22Rv1 (cell line): Measurements from ENCODE around the gene SP1.
"Not testable (repeated sequence)": the region's sequence is repeated elsewhere in the genome, so short reads cannot be mapped to it uniquely, and the experiment has no call there.

Experiments used
- H3K27ac ChIP-seq: fragments of 450-650 bp; 2 replicates; pipeline ENCODE4 v1.5.1; 2017
- ZFX ChIP-seq: fragments of 450-650 bp; IDR thresholded peaks from 2 replicates; pipeline ENCODE4 v1.6.1; 2017; ENCODE audit warnings: antibody characterized with exemption, borderline replicate concordance
- TF ChIP-seq, protein P1 (sequence below): fragments of 450-650 bp; IDR thresholded peaks from 2 replicates; pipeline ENCODE4 v1.5.1; 2017; ENCODE audit warnings: mild to moderate bottlenecking

SP1 gene

DNA sequence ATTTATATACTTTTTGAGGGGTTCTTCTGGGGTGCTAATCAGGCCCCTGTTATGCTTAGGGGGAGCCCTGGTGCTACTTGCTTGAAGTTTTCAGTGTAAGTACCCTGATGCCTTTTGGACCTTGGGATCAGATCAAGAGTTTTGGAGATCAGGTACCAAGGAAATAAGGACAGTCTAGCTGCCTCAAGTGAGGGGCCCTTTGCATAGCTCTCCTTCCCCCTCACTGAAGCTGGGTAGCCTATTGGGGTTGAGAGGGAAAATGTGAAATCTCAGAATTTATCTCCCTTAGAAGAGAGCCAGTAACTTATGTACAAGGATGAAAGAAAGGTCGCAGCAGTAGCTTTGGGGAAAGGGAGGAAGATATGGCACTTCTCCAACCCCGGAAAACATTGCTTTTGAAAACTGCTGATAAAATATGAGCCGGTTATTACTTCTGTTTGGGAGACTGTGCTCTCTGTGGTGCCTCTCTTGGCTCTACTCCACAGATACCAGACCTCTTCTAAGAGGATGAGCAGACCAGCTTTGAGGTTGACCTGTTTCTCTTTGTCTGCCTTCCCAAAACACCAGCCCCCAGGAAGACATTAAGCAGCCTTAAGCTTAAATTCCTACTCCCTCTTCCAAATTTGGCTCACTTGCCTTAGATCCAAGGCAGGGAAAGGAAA, 34.9 kb downstream of the SP1 start:
- TF ChIP-seq, protein P1, sequence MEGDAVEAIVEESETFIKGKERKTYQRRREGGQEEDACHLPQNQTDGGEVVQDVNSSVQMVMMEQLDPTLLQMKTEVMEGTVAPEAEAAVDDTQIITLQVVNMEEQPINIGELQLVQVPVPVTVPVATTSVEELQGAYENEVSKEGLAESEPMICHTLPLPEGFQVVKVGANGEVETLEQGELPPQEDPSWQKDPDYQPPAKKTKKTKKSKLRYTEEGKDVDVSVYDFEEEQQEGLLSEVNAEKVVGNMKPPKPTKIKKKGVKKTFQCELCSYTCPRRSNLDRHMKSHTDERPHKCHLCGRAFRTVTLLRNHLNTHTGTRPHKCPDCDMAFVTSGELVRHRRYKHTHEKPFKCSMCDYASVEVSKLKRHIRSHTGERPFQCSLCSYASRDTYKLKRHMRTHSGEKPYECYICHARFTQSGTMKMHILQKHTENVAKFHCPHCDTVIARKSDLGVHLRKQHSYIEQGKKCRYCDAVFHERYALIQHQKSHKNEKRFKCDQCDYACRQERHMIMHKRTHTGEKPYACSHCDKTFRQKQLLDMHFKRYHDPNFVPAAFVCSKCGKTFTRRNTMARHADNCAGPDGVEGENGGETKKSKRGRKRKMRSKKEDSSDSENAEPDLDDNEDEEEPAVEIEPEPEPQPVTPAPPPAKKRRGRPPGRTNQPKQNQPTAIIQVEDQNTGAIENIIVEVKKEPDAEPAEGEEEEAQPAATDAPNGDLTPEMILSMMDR = no peak
- no peak for TF ChIP-seq ZFX
- peak overlapping the region; percentile 42 for H3K27ac ChIP-seq

DNA sequence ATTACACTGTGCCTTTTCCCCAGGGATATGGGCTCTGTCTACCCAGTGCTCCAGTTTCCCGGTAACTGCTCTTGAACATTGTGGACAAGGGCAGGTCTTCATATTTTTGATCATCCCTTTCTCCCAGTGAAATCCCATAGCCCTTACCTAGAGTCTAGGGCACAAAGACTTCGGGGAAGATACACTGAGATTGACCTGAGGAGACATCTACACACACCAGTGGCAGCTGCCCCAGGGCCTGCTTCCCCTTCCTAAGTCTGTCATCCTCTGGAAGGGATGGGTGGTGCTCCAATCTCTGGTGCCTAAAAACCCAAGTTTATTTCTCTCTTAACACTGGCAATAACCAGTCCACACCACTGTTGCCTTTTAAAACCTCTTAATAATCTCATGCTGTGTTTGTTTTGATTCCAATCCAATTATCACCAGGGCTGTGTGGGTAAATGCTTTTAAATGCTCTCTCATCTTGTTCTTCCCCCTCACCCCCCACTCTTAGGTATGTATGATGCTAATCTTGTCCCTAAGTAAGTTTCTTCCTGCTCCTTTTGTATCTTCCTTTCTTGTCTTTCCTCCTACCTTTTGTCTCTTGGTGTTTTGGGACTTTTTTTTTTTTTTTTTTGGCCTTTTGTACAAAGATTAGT, 35.9 kb downstream of the SP1 start:
- peak overlapping the region; percentile 42 for H3K27ac ChIP-seq

DNA sequence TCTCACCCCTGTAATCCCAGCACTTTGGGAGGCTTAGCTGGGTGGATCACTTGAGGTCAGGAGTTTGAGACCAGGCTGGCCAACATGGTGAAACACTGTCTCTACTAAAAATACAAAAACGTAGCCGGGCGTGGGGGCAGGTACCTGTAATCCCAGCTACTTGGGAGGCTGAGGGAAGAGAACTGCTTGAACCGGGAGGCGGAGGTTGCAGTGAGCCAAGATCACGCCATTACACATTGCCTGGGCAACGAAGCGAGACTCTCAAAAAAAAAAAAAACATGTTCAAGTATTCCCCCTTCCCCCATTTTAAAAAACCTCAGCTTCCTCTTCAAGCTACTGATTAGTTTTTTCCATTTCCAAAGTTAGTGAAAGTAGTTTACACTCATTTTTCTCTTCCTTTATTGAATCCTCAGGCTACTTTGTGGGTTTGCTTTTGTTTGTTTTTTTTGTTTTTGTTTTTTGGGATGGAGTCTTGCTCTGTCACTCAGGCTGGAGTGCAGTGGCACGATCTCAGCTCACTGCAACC, 37.4 kb downstream of the SP1 start:
- peak overlapping the region; percentile 42; the same call in 1 of the 2 replicates for H3K27ac ChIP-seq

DNA sequence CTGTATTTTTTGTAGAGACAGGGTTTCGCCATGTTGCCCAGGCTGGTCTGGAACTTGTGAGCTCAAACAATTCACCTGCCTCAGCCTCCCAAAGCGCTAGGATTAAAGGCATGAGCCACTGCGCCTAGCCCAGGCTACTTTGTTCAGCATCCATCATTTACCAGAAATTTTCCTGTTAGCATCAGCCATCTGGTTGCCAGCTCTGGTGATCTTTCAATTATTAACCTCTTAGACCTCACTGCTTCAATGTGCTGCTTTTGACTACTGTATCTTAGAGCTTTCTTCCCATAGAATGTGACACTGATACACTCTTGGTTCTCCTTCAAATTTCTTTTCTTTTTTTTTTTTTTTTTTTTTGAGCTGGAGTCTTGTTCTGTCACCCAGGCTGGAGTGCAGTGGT, 38.2 kb downstream of the SP1 start:
- TF ChIP-seq, protein P1 = no peak
- no peak for TF ChIP-seq ZFX
- no peak overlapping the region for H3K27ac ChIP-seq

DNA sequence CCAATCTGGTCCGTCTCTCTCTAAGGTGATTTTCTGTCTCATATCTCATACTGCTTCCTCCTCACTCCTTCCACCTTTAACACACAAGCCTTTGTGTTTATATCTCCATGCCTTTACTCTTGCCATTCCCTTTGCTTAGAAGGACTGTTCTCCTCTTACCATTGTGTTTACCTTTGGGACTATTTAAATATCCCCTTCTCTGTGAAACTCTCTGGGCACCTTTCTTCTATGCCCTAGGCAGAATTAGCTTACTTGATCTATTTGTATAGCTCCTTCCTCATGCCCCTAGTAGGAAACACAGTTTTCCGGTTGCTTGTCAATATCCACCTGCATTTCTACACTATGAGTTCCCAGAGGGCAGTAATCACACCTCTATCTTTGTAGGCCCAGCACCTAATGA, 39.8 kb downstream of the SP1 start:
- TF ChIP-seq, protein P1 = no peak
- TF ChIP-seq ZFX = no peak
- peak overlapping the region; percentile 82 for H3K27ac ChIP-seq

DNA sequence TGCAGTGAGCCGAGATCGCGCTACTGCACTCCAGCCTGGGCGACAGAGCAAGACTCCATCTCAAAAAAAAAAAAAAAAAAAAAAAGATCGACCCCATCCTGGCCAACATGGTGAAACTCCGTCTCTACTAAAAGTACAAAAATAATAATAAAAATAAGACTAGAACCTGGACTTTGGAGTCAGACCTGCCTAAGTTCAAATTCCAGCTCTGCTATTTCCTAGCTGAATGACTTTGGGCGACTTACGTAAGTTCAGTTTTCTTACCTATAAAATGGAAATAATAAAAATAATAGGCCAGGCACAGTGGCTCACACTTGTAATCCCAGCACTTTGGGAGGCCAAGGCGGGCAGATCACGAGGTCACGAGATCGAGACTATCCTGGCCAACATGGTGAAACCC, 42.3 kb downstream of the SP1 start:
- not testable (repeated sequence) for H3K27ac ChIP-seq

DNA sequence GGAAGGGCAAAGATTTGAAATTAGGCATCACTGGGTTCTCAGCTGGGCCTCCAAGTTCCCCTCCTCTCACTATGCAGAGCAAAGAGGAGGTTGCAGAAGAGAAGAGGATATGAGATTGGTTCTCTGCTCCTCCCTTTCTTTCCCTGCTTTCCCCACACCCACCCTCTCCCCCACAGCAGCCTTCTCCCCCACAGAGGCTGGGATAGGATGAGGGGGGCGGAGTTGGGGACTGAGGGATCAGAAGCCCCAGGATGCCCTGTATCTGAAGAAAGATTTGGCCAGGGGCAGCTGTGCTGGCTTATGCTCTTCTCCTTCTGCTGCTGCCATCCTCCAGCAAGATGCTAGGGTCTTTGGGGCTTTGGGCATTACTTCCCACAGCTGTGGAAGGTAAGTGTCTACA, 43.6 kb downstream of the SP1 start, which contains the start of gene AMHR2:
Gene AMHR2 (plus strand): TSS at position 259 of the 400 bp plus-strand sequence. CDS start 80 bp downstream, at position 339.
- no peak for TF ChIP-seq ZFX
- TF ChIP-seq, protein P1 = no peak
- H3K27ac ChIP-seq = no peak within 1 kb of the TSS

DNA sequence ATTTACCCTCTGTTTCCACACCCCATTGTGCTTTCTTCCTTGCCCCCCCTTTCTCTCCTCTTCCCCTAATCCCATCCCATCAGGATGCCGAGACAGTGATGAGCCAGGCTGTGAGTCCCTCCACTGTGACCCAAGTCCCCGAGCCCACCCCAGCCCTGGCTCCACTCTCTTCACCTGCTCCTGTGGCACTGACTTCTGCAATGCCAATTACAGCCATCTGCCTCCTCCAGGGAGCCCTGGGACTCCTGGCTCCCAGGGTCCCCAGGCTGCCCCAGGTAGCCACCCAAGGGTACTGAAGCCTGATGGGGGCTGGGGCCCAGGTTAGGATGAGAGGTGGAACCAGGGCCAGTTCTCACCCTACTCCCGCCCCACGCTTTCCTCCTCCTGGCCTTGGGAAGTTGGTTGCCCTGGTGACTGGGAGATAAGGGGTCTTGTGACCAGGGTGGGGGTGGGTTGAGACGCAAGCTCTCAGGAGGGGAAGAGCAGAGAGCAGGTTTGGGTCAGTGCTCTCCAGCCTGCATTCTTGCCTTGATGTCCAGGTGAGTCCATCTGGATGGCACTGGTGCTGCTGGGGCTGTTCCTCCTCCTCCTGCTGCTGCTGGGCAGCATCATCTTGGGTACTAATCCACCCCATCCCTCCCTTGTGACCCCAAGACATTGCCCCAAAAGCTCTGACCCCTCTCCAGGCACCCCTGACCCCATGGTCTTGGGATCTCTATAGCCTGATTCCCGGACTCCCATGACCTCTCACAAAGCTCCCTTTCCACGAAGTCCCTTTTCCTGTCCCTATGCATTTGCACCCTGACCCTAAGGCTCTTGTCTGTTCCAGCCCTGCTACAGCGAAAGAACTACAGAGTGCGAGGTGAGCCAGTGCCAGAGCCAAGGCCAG, 44.9 kb downstream of the SP1 start:
- no peak for TF ChIP-seq ZFX
- TF ChIP-seq, protein P1 = no peak
- H3K27ac ChIP-seq = 0 out of 2 replicates have a peak overlapping the region, but pooled peaks have one; percentile 75
